GM20000 (cell line): ENCODE data around the gene RPS6KA4.

Source experiments
- DNase-seq: peaks from one replicate; pipeline ENCODE4 v3.0.0; 2012; ENCODE audit warnings: low spot score
- CTCF ChIP-seq: IDR thresholded peaks from 2 replicates; pipeline ENCODE4 v1.5.1; 2012; ENCODE audit warnings: mild to moderate bottlenecking, control low read depth; ENCODE audit errors: extremely low read depth, missing control alignments

Gene RPS6KA4

DNA sequence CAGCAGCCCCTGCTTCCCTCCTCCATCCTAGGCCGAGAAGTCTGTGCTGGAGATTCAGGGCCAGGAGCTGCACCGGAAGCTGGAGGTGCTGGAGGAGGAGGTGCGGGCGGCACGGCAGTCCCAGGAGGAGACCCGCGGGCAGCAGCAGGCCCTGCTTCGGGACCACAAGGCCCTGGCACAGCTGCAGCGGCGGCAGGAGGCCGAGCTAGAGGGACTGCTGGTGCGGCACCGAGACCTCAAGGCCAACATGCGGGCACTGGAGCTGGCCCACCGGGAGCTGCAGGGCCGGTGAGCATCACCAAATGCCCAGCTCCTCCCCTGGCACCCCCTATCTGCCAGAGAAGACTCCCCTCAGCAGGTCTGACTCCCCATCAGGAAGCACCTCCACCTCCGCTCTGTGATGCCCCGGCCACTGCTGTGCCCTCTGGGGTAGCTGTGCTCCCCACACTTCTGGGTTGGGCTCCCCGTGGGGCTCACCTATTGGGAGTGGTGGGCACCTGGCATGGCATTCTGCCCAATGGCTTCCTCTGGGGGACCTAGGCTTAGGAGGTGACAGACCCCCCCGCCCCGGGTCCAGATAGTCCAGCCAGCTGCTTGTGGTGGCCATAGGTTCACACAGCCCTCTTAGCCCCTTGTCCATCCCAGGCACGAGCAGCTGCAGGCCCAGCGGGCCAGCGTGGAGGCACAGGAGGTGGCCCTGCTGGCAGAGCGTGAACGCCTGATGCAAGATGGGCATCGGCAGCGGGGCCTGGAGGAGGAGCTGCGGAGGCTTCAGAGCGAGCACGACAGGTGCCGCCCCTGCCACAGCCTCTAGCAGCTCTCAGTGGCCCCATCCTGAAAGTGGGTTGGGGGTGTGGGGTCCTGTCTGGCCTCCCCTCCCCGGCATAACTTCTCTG, 6.6 kb upstream of the RPS6KA4 start:
- no peak for TF ChIP-seq CTCF
- no peak for DNase-seq

DNA sequence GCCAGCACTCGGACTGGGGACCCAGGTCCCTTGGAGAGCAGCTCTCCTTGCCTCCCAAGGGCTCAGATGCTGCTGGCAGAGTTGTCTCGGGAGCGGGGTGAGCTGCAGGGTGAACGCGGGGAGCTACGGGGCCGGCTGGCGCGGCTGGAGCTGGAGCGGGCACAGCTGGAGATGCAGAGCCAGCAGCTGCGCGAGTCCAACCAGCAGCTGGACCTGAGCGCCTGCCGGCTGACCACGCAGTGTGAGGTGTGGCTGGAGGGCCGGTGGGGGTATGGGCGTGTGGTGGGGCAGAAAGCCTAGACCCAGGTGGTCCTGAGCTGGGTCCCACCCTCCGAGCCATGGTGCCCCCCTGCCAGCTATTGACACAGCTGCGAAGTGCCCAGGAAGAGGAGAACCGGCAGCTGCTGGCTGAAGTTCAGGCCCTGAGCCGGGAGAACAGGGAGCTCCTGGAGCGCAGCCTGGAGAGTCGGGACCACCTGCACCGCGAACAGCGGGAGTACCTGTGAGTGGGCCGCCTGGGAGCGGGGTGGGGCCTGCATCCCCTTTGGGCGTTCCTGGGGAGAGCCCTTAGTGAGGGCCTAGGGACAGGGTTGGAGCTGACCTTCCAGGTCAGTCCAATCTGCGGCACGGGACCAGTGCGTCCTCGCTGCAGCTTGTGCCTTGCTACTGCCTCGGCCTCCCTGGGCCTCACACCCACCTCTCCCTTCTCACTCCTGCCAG, 5.8 kb upstream of the RPS6KA4 start:
- no peak for TF ChIP-seq CTCF
- DNase-seq: no peak

- DNase-seq: no peak
- no peak for TF ChIP-seq CTCF
These were observed 5.1 kb upstream of the RPS6KA4 start for GRCh38 chr11:64353715-64354506.

DNA sequence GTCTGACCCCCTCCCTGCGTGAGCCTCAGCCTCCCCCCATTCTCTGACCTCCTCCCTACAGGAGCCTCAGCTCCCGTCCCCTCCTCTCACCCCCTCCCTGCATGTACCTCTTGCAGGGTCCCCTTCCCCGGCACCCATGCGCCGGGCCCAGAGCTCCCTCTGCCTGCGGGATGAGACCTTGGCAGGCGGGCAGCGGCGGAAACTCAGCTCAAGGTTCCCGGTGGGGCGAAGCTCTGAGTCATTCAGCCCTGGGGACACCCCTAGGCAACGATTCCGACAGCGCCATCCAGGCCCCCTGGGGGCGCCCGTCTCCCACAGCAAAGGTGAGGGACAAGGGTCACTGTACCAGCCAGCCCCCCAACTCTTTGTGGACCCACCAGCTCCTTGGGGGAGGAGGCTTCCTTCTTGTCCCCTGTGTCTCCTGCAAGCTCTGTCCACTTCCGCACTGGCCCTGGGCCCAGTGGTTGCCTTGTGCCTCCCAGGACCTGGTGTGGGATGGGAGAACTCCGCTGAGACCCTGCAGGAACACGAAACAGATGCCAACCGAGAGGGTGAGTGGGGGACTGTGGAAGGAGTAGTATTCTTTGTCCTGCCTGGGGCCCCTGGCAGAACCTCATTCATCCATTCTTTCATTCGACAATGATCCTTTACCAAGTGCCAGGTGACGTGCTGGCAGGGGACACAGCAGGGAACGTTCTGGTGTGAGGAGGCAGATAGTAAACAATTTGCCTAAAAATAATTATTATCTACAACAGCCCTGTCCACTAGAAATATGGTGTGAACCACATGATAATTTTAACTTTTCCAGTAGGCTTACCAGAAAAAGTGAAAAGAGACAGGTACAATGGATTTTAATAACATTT, 3.7 kb upstream of the RPS6KA4 start:
- TF ChIP-seq CTCF: peak; percentile 73
- peak; percentile 87 for DNase-seq

- DNase-seq: peak; percentile 55
- peak; percentile 43 for TF ChIP-seq CTCF
These were observed 2.2 kb upstream of the RPS6KA4 start for GRCh38 chr11:64356498-64357411.

- peak; percentile 19 for DNase-seq
- no peak for TF ChIP-seq CTCF
These were observed 1.5 kb upstream of the RPS6KA4 start for GRCh38 chr11:64357446-64357845.
